ENCODE data around the gene WASF3.

- TF ChIP-seq CTCF (IDR thresholded peaks at IDR 0.05), result no peak
- no peak for TF ChIP-seq POLR2A (IDR thresholded peaks at IDR 0.05)
- no peak for TF ChIP-seq POLR2AphosphoS5 (IDR thresholded peaks at IDR 0.05)
- TF ChIP-seq EP300 (IDR thresholded peaks at IDR 0.05), result no peak
These were observed 39.0 kb upstream of the WASF3 start for GRCh38 chr13:26518451-26518959.
